GM19025 (cell line): Measurements from ENCODE around the gene PARM1.
"Not testable (repeated sequence)": the region's sequence is repeated elsewhere in the genome, so short reads cannot be mapped to it uniquely, and the experiment has no call there.

ENCODE experiments used
- ATAC-seq: cut with Tn5 transposase; IDR thresholded peaks from one replicate; pipeline ENCODE4 v1.9.1; 2021; ENCODE audit warnings: mild to moderate bottlenecking, low read depth, moderate library complexity; ENCODE audit not compliant: unreplicated experiment

Gene PARM1

DNA sequence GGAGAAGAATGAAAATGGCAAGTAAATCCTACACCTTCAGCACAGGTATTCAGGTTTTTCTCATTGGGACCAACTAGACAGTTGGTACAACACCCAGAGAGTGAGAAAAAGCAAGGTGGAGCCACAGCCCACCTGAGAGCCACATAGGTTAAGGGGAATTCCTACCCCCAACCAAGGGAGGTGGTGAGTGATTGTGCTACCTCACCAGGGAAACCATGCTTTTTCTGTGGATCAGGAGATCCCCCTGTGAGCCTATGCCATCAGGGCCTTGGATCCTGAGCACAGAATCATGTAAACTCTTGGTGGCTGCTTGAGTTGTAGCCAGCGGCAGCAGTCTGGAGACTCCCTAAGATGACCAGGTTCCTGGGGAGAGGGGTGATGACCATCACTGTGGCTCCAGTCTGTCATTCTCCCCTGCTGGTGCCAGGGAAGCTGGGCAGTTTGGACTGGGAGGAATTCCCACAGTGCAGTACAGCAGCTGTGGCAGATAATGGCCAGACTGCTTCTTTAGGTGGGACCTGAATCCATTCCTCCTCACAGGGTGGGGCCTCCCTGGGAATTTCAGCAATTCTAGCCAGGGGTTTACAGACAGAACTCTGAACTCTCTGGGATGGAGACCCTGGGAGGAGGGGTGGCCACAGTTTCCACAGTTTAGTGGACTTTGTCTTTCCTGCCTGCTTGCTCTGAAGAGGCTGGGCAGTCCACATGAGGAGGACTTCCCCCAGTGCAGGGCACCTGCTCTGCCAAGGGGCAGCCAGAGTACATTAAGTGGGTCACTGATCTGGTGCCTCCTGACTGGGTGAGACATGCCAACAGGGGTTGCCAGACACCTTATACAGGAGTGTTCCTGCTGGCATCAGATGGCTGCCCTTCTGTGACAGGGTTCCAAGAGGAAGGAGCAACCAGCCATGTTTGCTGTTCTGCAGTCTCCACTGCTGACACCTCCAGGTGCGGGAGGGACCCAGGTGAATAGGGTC, 43.2 kb downstream of the PARM1 start:
- peak; percentile 45 for ATAC-seq

DNA sequence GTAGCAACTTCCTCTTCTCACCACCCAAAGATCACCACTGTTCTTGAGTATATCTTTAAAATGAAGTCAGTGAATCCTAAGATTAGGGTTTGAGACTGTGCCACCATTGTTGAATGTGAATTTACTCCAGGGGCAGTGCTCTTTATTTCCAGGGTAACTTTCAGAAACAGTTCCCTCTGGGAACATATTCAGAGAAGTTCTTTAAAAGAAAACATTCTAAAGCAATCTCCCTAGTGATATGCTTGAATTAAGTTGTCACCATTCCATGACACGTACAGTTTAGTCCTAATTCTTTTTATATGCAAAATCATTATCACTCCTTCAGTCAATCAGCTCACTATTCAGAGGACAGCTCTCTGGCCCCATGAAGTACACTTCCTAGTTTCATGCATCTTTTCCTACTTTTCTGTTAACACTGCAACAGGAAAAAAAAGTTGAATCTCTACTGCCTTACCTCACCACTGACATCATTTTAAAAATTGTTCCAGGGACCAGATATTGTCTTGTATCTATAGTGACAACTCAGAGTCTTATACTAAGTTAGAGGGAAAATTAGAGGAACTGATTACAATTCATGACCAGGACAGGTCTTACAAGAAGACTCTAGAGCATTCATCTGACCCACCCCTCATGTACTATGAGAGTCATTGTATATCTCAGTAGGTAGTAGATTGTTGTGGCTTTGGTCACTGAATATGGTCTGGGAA, 49.8 kb downstream of the PARM1 start:
- ATAC-seq, result no peak

DNA sequence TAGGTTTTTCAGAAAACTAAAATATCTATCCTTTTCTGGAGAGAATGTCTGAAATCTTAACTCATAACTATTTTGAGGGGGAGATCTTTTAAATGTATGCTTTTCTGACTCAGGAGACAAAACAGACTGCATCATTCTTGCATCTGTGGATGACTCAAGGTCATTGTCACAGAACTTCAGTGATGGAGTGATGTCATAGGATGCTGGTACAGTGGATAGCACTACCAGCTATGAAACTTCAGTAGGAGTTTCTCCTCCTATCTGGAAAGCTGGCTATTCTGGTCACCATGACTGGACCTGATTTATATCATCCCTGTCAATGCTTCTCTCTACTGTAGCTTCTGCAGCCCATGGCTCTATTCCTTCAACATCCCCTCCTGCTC, 50.3 kb downstream of the PARM1 start:
- ATAC-seq, result no peak

DNA sequence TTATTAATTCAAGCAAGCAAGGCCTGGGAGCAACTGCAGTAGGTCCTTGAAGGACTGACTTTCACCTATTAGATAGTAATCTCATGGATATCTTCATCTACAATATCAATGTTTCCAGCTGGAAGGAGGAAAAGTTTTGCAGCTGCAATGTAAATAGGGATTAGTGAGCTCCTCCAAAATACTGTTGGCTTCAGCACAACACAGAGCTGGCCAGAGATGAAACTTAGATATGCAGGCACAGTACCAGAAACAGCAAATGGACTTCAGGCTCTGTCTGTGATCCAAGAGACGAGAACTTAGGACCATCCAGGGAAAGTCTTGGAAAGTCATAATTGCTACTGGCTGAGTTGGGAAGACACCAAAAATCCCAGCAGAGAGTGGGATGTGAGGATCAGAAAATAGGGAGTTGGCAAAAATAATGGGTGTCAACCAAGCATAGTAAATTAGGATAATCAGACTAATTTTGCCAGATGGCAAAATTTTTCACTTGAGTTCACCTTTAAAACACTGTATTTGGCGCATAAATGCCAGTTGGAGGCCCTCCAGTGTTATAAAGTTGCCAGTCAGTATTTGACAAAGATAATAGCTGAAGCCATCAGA, 57.5 kb downstream of the PARM1 start:
- ATAC-seq, result no peak

DNA sequence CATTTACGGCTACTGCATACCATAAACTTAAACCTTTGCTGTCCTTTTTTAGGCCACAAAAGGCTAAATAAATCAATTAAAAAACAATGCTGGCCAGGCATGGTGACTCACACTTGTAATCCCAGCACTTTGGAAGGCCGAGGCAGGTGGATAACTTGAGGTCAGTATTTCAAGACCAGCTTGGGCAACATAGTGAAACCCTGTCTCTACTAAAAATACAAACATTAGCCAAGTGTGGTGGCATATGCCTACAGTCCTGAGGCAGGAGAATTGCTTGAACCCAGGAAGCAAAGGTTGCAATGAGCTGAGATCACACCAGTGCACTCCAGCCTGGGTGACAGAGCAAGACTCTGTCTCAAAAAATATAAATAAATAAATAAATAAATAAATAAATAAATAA, 61.5 kb downstream of the PARM1 start:
- ATAC-seq, result not testable (repeated sequence)

DNA sequence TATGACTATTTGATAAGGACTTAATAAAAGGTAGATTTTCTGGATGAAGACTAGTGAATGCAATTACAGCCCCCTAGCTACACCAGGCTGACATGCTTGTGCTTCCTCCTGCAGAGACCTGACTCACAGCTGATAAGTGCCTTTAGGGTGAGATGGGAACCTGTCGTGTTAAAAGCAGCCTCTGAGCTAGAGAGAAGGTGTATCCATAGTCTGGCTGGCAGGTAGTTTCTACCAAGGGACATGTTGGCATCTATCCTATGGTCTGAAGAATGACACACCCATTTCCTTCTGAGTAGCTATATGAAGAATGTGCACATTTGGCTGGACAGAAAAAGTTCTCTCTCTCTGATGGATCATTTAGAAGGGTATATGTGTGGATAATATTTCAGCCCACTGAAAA, 64.1 kb downstream of the PARM1 start:
- no peak for ATAC-seq

DNA sequence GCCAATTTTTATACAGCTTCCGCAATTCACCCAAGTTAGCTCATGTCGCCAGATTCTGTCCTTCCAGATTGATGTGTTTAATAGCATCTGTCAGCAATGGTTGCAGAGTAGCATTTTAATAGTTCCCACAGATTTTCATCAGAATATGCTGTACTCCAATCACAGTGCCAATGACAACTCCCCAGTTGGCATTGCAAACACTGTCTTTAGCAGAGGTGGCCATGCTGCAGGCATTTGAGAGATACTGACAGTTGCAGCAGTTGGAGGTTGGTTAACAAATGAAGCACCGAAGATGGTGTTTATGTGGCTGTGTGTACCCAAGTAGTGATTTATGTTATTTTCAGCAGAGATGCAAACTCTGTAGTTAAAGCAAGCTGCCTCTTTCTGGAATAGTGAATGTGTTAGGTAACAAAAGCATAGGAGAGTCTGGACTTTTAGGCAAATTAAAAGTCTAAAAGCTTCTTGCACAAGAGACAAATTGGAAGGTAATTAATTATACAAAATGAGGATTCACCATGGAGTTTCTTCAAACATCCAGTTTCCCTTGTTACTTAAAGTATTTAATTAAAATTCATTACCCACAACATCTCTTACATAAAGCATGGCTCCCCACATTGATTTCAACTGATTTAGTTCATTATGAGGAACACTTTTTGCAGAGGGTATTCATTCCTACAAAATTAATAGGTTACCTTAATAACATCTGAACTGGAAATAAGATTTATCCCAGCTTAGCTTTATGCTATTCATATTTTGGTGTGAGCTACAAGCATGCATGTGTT, 65.2 kb downstream of the PARM1 start:
- no peak for ATAC-seq

DNA sequence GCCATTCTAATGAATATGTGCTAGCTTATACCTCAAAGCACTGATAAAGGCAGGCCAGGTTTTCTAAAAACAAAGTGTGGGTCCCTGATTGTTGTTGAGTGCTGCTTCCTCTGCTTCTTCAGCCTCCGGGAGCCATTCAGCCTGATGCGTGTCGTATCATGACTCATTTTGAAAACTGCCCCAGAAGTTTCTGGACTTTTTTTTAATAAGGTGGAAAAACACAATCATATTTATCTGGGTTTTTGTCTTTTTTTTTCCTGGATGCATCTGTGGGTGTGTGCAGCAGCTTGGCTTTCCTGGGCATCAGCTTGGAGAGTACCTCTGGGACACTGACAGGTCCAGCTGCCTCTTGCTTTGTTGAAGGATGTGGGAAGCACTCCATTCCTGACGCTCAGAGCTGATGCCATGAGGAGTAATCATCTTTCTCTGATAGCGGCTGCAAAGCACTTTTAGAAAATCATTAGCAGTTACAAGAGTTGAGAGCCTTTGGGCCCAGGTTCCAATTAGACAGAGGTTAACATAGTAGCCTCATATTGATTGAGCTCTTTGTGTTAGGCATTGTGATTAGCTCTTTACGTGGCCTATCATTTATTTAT, 66.9 kb downstream of the PARM1 start:
- ATAC-seq, result no peak

DNA sequence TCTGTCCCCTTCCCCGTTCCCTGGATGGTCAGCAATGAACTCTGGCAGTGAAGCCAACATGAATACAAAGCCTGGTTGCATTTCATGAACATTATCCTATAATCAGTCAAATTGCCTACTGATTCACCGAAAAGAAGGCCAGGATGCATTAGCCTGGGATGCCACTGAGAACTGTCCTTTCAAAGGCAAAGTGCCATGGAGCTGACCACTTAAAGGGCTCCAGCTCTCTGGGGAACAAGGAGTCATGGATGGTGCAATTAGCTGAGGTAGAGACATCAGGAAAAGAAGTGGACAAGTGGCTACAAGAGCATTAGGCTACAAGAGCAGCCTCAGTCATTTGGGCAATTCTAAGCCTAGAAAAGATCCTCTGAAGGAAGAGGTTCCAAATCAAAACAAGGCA, 69.0 kb downstream of the PARM1 start:
- ATAC-seq, result no peak

DNA sequence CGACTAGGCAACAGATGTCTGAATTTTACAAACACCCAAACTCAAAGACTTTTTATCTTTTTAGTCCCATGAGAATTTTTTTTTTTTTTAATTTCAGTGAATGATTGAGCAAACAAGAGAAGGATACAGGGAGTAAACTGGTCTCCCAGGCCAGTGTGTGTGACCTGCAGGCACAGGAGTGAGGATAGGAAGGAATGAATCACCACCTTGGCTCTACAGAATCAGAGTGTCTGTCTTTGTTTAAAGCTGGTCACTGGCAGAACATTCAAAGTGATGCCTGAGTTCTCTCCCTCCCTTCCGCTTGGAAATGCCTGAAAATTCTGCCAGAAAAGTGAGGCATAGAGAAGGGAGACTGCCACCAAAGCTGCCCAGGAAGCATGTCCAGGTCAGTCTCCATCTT, 69.5 kb downstream of the PARM1 start:
- no peak for ATAC-seq

DNA sequence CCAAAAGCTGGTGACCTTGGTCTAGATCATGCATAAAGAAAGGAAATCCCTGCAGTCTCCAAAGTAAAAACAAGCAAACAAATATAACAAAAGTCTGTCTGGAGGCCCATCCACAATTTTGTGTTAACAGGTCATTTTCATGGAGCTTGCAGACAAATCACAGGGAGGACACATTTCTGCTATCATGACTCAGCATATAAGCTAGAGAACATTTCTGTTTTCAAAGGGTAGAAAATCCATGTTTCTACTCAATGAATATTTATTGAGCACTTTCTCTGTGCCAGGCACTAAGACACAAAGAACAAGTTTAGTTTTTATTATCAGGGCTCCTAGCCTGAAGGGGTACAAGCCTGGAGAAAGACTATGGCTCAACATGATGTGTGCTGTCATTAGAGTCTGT, 71.1 kb downstream of the PARM1 start:
- no peak for ATAC-seq

DNA sequence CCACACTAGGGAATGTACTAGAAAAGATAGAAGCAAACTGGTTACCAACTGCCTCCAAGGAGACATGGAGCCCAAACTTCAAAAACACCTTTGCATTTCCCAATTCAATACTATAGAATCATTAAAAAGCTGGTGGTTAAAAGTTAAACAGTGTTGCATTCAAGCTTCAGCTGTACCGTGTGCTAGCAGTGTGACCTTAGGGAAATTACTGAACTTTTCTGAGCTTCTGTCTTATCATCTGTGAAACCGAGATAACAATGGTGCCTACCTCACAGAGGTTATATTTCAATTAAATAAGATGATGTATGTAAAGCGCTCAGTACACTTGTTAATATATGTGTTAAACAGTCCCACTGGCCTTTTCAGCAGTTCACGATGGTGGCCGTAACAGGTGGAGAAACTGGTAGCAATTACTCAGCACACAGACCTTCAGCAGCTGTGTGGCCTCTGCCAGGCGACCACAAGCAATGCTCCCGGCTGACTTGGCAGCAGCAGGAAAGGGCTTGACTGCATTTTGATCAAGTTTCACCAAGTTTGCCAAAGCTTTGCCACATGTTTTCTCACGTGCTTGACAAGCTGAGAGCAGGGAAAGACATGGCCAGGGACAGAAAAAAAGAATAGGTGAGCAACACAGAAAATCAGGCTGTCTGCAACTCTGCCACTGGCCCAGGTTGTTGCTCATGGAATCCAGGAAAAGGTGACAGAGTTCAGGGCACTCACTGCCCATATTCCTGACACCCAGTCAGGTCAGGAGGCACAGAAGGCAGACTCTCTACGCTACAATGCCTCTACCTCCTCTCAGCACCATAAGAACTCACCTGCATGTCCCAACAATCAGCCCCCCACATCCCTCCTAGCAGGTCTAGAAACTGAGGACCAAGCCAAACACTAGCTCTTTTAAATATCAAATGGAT, 72.1 kb downstream of the PARM1 start:
- peak; percentile 92 for ATAC-seq

DNA sequence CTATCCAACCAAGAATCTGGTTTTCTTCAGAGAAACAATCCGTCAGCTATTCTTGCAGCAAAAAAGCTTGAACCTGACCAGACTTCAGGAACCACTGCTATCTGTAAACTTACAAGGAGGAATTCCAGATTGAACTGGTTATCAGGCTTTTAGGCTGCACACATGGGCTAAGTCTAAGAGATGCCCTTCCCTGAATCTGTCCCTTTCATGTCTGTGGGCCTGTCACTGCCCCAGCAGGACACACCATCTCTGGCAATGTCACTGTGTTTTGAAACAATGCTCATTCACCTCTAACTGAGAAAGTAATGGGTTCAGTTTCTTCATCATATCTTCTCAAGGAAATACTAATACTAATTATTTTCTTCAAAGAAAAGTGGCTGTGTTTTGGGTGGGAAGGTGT, 72.8 kb downstream of the PARM1 start:
- ATAC-seq, result no peak

DNA sequence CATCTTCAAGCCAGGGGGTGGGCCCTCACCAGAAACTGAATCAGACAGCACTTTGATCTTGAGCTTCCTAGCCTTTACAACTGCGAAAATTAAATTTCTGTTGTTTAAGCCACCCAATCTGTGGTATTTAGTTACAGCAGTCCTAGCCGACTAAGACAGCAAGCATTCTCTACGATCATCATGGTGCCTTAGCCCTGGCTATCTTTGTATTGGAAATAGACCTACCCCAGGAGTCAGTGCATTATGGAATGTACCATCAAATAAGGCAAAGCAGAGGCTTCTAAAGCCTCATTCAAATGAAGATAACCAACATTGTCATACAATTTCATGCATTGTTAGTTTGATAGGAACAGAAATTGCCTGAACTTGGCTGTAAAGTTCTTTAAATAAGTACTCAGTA, 75.0 kb downstream of the PARM1 start:
- no peak for ATAC-seq

DNA sequence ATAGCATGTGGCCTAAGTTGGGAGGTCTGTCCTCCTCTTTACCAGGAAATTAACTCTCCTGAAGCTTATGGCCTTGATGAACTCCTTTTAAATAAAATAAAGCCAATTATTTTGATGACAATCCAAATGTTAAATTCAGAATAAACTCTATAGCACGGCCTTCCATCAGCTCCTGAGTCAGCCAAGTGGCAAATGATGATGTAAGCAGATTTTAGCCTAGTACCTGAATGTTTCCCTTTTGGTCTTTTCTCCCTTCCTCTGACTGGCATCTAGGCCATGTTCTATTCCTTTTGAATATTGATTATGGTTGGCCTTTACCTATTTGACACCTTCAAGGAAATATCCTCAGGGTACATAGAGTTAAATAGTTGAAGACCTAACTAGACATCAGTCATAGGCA, 76.2 kb downstream of the PARM1 start:
- no peak for ATAC-seq

DNA sequence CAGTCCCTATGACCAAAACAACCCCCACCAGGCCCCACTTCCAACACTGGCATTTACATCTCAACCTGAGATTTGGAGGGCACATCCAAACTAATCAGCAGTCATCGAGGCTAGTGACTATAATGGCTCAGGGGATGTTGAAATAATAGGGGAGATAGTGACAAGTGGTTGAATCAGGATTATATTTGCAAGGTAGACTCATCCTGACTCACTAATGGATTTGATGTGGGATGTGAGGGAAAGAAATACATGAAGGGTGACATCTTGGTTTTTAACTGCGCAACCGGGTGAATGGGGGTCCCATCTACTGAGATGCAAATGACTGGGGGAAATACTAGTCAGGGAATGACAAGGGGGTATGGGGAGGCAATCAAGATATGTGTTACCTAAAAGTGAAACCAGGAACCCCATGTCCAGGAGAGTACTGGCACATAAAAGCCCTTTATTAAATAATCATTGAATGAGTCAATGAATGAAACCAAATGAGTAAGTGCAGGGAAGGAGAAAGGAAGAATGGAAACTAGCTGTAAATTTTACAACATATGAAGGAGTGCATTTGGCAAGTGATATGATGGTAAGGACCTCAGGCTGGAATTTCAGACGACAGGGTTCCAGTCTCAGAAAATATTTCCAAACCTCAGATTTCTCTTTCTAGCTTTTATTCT, 78.3 kb downstream of the PARM1 start:
- ATAC-seq, result no peak

DNA sequence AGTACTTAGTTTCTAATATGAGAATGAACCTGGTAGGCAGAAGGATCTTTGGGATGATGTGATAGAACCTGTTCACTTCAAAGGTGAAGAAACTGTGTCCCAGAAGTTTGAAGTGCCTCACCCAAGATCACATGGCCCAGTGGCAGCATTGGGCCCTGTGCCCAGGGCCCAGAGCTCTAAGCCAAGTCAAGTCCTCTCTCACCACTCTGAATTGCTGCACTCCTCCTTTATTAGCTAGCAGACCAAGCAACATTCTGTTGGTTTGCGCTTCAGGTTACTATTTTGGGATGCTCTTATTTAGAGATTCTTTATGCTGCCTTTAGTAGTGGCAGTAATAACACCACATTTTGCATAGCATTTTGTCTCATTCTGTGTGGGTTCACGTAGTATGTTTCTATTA, 82.7 kb downstream of the PARM1 start:
- ATAC-seq, result no peak

DNA sequence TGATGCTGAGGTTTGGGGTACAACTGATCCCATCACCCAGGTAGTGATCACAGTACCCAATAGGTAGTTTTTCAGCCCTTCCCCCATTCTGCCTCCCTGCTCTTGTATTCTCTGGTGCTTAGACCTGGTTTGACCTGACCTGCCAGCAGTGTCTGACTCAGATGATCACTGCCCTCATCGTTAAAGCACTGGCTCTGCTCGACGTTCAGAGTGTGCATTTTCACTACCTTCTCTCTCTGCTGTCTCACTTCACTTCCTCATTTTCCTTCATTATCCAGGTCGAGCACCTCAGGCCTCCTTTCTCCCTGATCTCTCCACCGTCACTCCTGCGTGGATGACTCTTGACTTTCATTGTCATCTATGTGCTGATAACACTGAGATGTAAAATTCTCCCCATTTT, 83.6 kb downstream of the PARM1 start:
- no peak for ATAC-seq
